Measurements from ENCODE around the gene SECISBP2.
"Not testable (repeated sequence)": the region's sequence is repeated elsewhere in the genome, so short reads cannot be mapped to it uniquely, and the experiment has no call there.

Gene SECISBP2

GRCh38 chr9:89370593-89370992 is 52.3 kb downstream of the SECISBP2 start:
- Histone ChIP-seq H2BK120ac (ENCODE audit: low read depth, low read length) (no peak overlapping the region), H4K8ac (ENCODE audit: low read depth, low read length) (peak overlapping the region; percentile 75), H3K4ac (ENCODE audit: low read length) (no peak overlapping the region), H3K14ac (ENCODE audit: low read length) (peak overlapping the region; percentile 65), H3K9ac (ENCODE audit: low read depth, low read length, poor library complexity) (no peak overlapping the region), H2AK5ac (ENCODE audit: low read depth, low read length) (no peak overlapping the region), H4K91ac (ENCODE audit: low read depth, low read length, poor library complexity) (no peak overlapping the region), H2BK15ac (ENCODE audit: low read length) (no peak overlapping the region), H3K4me2 (ENCODE audit: insufficient read depth, low read length, poor library complexity, severe bottlenecking) (no peak overlapping the region), H2BK12ac (ENCODE audit: low read length) (no peak overlapping the region), H3K23ac (ENCODE audit: low read depth, low read length, poor library complexity) (peak overlapping the region; percentile 25), H3K36me3 (replicated peaks in 1 of 2; ENCODE audit: control insufficient read depth in 2 of 2, insufficient read depth in 2 of 2, low read length in 2 of 2) (peaks cover 0 to 2% of the 10 kb centered on the region in 2 donors), H3K79me1 (ENCODE audit: low read depth, low read length) (peaks cover 1% of the 10 kb centered on the region), H3K18ac (ENCODE audit: low read length) (peak overlapping the region; percentile 38), H3K27ac (replicated peaks; ENCODE audit: low read length) (no peak overlapping the region), H2AFZ (ENCODE audit: low read length) (no peak overlapping the region), H3K27me3 (ENCODE audit: control insufficient read depth in 3 of 3, insufficient read depth in 3 of 3, low read depth in 1 of 3, low read length in 3 of 3) (no peaks in the 10 kb centered on the region), H3K4me1 (ENCODE audit: control insufficient read depth in 2 of 2, insufficient read depth in 1 of 2, low read depth in 1 of 2, low read length in 2 of 2) (peaks cover 0 to 3% of the 10 kb centered on the region in 2 donors), H3K9me3 (replicated peaks in 1 of 2; ENCODE audit: control insufficient read depth in 2 of 2, insufficient read depth in 1 of 2, low read depth in 1 of 2, low read length in 2 of 2) (peaks cover 0 to 5% of the 10 kb centered on the region in 2 donors), H3K4me3 (ENCODE audit: low read length in 2 of 2) (peak overlapping the region in 1 of 2 donors; percentile 67), H2BK5ac (ENCODE audit: low read length) (peak overlapping the region; percentile 79)
- WGBS, 2 donors (ENCODE audit: extremely low coverage in 2 of 2, insufficient read length in 2 of 2, insufficient replicate concordance in 1 of 2): no CpG with 5 or more reads among the region's 6 CpGs
- DNase-seq (ENCODE audit: low spot score): no peak

- not testable (repeated sequence) for H3K79me1 ChIP-seq (ENCODE audit: low read depth, low read length); DNase-seq (ENCODE audit: low spot score)
- WGBS, 2 donors (ENCODE audit: extremely low coverage in 2 of 2, insufficient read length in 2 of 2, insufficient replicate concordance in 1 of 2): no CpG with 5 or more reads among the region's 5 CpGs
Measured at GRCh38 chr9:89371791-89372190, 53.5 kb downstream of the SECISBP2 start.

DNA sequence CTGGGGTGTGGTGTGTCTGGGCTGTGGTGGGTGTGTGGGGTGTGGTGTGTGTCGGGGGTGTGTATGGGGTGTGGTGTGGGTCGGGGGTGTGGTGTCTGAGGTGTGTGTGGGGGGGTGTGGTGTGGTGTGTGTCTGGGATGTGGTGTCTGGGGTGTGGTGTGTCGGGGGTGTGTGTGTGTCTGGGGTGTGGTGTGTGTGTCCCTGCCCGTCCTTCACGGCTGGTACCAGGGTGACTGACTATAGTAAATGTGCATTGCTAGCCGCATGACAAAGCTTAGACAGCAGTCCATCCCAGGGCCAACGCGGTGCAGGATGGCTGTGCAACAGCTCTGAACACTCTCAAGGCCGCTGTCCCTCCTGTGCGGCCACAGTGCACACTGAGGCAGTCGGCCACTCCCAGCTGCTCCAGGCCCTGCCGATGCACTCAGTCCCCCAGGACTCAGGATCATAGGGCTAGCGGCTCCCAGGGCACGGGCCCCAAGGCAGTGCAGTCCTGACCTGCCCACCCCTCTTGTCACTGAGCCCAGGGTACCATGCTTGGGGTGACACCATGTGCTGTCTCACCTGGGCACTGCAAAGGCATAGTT is 54.0 kb downstream of the SECISBP2 start:
- no CpG with 5 or more reads among the region's 14 CpGs for WGBS, 2 donors (ENCODE audit: extremely low coverage in 2 of 2, insufficient read length in 2 of 2, insufficient replicate concordance in 1 of 2)
- Histone ChIP-seq H4K91ac (ENCODE audit: low read depth, low read length, poor library complexity) (no peak overlapping the region), H3K9ac (ENCODE audit: low read depth, low read length, poor library complexity) (no peak overlapping the region), H3K36me3 (replicated peaks in 1 of 2; ENCODE audit: control insufficient read depth in 2 of 2, insufficient read depth in 2 of 2, low read length in 2 of 2) (peaks cover 0 to 3% of the 10 kb centered on the region in 2 donors), H2BK12ac (ENCODE audit: low read length) (no peak overlapping the region), H3K4me2 (ENCODE audit: insufficient read depth, low read length, poor library complexity, severe bottlenecking) (no peak overlapping the region), H3K4me1 (ENCODE audit: control insufficient read depth in 2 of 2, insufficient read depth in 1 of 2, low read depth in 1 of 2, low read length in 2 of 2) (peaks cover 0 to 3% of the 10 kb centered on the region in 2 donors), H2AK5ac (ENCODE audit: low read depth, low read length) (peak overlapping the region; percentile 61), H3K9me3 (replicated peaks in 1 of 2; ENCODE audit: control insufficient read depth in 2 of 2, insufficient read depth in 1 of 2, low read depth in 1 of 2, low read length in 2 of 2) (peaks cover 0 to 5% of the 10 kb centered on the region in 2 donors), H2BK5ac (ENCODE audit: low read length) (no peak overlapping the region), H3K4me3 (ENCODE audit: low read length in 2 of 2) (peak overlapping the region in 1 of 2 donors; percentile 6), H3K23ac (ENCODE audit: low read depth, low read length, poor library complexity) (no peak overlapping the region), H3K4ac (ENCODE audit: low read length) (no peak overlapping the region), H3K79me1 (ENCODE audit: low read depth, low read length) (peaks cover 1% of the 10 kb centered on the region), H2BK15ac (ENCODE audit: low read length) (no peak overlapping the region), H3K27ac (replicated peaks; ENCODE audit: low read length) (no peak overlapping the region), H4K8ac (ENCODE audit: low read depth, low read length) (no peak overlapping the region), H2AFZ (ENCODE audit: low read length) (no peak overlapping the region), H2BK120ac (ENCODE audit: low read depth, low read length) (no peak overlapping the region), H3K27me3 (ENCODE audit: control insufficient read depth in 3 of 3, insufficient read depth in 3 of 3, low read depth in 1 of 3, low read length in 3 of 3) (no peaks in the 10 kb centered on the region), H3K14ac (ENCODE audit: low read length) (peak overlapping the region; percentile 90), H3K18ac (ENCODE audit: low read length) (peak overlapping the region; percentile 65)
- peak; percentile 5 for DNase-seq (ENCODE audit: low spot score)

More at GRCh38 chr9:89371791-89372190, 53.5 kb downstream of the SECISBP2 start:
- not testable (repeated sequence) for H3K4ac ChIP-seq (ENCODE audit: low read length); H3K27ac ChIP-seq (replicated peaks; ENCODE audit: low read length); H2BK5ac ChIP-seq (ENCODE audit: low read length); H4K91ac ChIP-seq (ENCODE audit: low read depth, low read length, poor library complexity); H2BK15ac ChIP-seq (ENCODE audit: low read length); H3K9me3 ChIP-seq (replicated peaks in 1 of 2; ENCODE audit: control insufficient read depth in 2 of 2, insufficient read depth in 1 of 2, low read depth in 1 of 2, low read length in 2 of 2); H3K4me1 ChIP-seq (ENCODE audit: control insufficient read depth in 2 of 2, insufficient read depth in 1 of 2, low read depth in 1 of 2, low read length in 2 of 2); H3K4me3 ChIP-seq (ENCODE audit: low read length in 2 of 2); H3K18ac ChIP-seq (ENCODE audit: low read length); H2AFZ ChIP-seq (ENCODE audit: low read length); H2BK120ac ChIP-seq (ENCODE audit: low read depth, low read length); H2BK12ac ChIP-seq (ENCODE audit: low read length); H2AK5ac ChIP-seq (ENCODE audit: low read depth, low read length); H3K14ac ChIP-seq (ENCODE audit: low read length); H3K9ac ChIP-seq (ENCODE audit: low read depth, low read length, poor library complexity); H3K23ac ChIP-seq (ENCODE audit: low read depth, low read length, poor library complexity); H3K36me3 ChIP-seq (replicated peaks in 1 of 2; ENCODE audit: control insufficient read depth in 2 of 2, insufficient read depth in 2 of 2, low read length in 2 of 2); H4K8ac ChIP-seq (ENCODE audit: low read depth, low read length); H3K4me2 ChIP-seq (ENCODE audit: insufficient read depth, low read length, poor library complexity, severe bottlenecking); H3K27me3 ChIP-seq (ENCODE audit: control insufficient read depth in 3 of 3, insufficient read depth in 3 of 3, low read depth in 1 of 3, low read length in 3 of 3)

GRCh38 chr9:89372979-89373378 is 54.7 kb downstream of the SECISBP2 start:
- Histone ChIP-seq H3K4ac (ENCODE audit: low read length) (no peak overlapping the region), H3K36me3 (replicated peaks in 1 of 2; ENCODE audit: control insufficient read depth in 2 of 2, insufficient read depth in 2 of 2, low read length in 2 of 2) (peaks cover 0 to 6% of the 10 kb centered on the region in 2 donors), H3K9me3 (replicated peaks in 1 of 2; ENCODE audit: control insufficient read depth in 2 of 2, insufficient read depth in 1 of 2, low read depth in 1 of 2, low read length in 2 of 2) (peaks cover 0 to 7% of the 10 kb centered on the region in 2 donors), H2AFZ (ENCODE audit: low read length) (no peak overlapping the region), H2BK12ac (ENCODE audit: low read length) (no peak overlapping the region), H3K14ac (ENCODE audit: low read length) (no peak overlapping the region), H3K18ac (ENCODE audit: low read length) (no peak overlapping the region), H3K9ac (ENCODE audit: low read depth, low read length, poor library complexity) (no peak overlapping the region), H2BK5ac (ENCODE audit: low read length) (no peak overlapping the region), H3K79me1 (ENCODE audit: low read depth, low read length) (peaks cover 1% of the 10 kb centered on the region), H3K4me3 (ENCODE audit: low read length in 2 of 2) (peak overlapping the region in 1 of 2 donors; percentile 6), H3K27ac (replicated peaks; ENCODE audit: low read length) (no peak overlapping the region), H2AK5ac (ENCODE audit: low read depth, low read length) (no peak overlapping the region), H2BK15ac (ENCODE audit: low read length) (no peak overlapping the region), H3K4me1 (ENCODE audit: control insufficient read depth in 2 of 2, insufficient read depth in 1 of 2, low read depth in 1 of 2, low read length in 2 of 2) (peaks cover 0 to 3% of the 10 kb centered on the region in 2 donors), H4K91ac (ENCODE audit: low read depth, low read length, poor library complexity) (no peak overlapping the region), H2BK120ac (ENCODE audit: low read depth, low read length) (no peak overlapping the region), H3K23ac (ENCODE audit: low read depth, low read length, poor library complexity) (no peak overlapping the region), H3K4me2 (ENCODE audit: insufficient read depth, low read length, poor library complexity, severe bottlenecking) (no peak overlapping the region), H4K8ac (ENCODE audit: low read depth, low read length) (no peak overlapping the region), H3K27me3 (ENCODE audit: control insufficient read depth in 3 of 3, insufficient read depth in 3 of 3, low read depth in 1 of 3, low read length in 3 of 3) (no peaks in the 10 kb centered on the region)
- WGBS, 2 donors (ENCODE audit: extremely low coverage in 2 of 2, insufficient read length in 2 of 2, insufficient replicate concordance in 1 of 2): no CpG with 5 or more reads among the region's 8 CpGs
- DNase-seq (ENCODE audit: low spot score): no peak
